ENCODE results near the gene NRG2.

Gene NRG2

DNA sequence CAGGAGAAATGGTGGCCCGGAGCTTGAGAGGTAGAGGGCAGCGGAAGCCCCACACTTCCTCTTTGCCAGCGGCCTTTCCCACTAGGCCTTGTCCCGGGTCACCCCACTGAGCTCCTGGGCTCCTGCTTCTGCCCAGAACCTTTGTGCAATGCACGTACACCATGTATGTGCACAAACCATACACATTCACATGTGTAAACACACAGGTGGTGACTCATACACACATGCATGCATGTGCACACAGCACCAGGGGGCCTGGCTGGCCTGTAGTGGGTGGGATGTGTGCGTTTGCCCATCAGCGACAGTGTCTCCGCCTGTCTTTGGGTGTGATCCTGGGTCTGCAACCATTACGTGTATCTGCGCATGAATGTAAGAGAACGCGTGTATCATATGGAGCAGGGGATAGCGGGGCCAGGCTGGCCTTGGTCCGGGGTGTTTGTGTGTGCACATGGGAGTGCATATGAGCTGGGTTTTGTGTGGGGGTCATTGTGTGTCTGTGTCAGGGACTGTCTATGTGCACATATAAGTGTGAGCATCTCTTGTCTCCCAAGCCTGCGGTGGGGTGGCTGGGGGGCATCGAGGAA, 203.8 kb downstream of the NRG2 start:
- no peak for DNase-seq (ENCODE audit: low read depth)
- H3K4me3 ChIP-seq (ENCODE audit: low read depth, low read length) = no peak overlapping the region
- TF ChIP-seq, protein P1, sequence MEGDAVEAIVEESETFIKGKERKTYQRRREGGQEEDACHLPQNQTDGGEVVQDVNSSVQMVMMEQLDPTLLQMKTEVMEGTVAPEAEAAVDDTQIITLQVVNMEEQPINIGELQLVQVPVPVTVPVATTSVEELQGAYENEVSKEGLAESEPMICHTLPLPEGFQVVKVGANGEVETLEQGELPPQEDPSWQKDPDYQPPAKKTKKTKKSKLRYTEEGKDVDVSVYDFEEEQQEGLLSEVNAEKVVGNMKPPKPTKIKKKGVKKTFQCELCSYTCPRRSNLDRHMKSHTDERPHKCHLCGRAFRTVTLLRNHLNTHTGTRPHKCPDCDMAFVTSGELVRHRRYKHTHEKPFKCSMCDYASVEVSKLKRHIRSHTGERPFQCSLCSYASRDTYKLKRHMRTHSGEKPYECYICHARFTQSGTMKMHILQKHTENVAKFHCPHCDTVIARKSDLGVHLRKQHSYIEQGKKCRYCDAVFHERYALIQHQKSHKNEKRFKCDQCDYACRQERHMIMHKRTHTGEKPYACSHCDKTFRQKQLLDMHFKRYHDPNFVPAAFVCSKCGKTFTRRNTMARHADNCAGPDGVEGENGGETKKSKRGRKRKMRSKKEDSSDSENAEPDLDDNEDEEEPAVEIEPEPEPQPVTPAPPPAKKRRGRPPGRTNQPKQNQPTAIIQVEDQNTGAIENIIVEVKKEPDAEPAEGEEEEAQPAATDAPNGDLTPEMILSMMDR (IDR thresholded peaks at IDR 0.05; ENCODE audit: control insufficient read depth, extremely low read depth, insufficient read depth) = no peak

DNA sequence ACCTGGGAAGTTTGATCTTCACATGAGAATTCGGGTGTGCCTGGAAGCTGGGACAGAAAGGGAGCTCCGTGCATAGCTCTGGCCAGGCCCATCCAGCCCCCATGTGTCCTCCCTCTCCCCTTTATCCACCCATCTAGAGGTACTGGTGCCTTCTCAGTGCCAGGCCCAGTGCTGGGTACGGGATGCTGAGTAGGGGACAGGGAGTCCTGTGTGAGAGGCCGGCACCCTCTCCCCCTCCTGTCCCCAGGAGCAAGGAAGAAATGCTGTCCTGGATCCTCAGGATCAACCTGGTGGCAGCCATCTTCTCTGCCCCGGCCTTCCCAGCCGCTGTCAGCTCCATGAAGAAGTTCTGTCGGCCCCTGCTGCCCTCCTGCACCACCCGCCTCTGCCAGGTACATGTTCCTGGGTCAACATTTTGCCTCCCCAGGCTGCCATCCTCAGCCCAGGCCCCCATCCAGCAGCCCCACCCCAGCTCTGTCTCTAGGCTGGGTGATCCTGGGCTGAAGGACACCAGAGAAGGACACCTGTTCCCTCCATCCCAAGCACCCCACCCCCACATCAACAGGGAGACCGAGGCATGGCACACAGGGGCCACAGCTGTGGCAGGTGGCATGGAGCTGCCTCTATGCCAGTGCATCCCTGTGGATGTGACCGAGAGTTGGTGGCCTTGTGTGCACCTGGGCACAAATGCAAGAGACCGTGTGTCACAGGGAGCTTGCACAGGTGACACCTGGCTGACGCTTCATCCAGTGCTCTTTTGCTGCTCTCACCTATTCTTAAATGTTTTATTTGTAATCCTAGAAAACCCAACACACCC, 204.5 kb downstream of the NRG2 start:
- no peak overlapping the region for H3K4me3 ChIP-seq (ENCODE audit: low read depth, low read length)
- no peak for DNase-seq (ENCODE audit: low read depth)
- TF ChIP-seq, protein P1 (IDR thresholded peaks at IDR 0.05; ENCODE audit: control insufficient read depth, extremely low read depth, insufficient read depth) = no peak

DNA sequence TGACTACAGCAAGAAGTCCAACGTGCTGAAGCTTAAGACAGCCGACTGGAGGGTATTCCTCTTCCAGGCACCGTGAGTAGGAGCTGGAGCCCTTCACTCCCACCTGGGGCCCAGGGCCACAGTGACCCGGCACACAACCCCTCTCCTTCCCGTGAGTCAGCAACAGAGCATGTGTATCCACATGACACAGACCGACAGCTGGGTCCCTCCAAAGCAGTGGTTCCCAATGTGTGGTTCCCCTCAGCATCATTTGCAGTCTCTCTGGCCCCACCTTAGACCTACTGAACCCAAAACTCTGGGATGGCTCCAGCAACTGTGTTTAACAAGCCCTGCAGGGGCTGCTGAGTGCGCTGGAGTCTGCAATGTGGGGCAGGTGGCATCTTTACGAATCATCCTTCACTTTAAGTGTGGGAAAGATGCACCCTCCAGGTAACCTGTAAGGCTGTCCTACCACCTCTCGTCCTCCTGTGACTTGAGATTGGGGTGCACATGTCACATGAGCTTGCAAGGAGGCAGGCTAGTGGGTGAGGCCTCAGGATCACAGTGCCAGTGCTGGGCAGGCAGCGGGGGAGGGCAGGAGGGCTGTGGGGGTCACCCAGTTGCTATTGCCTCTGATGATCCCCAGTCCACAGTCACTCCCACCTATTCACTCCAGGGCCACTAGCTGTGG, 205.3 kb downstream of the NRG2 start:
- no peak overlapping the region for H3K4me3 ChIP-seq (ENCODE audit: low read depth, low read length)
- DNase-seq (ENCODE audit: low read depth) = no peak
- TF ChIP-seq, protein P1 (IDR thresholded peaks at IDR 0.05; ENCODE audit: control insufficient read depth, extremely low read depth, insufficient read depth) = no peak

DNA sequence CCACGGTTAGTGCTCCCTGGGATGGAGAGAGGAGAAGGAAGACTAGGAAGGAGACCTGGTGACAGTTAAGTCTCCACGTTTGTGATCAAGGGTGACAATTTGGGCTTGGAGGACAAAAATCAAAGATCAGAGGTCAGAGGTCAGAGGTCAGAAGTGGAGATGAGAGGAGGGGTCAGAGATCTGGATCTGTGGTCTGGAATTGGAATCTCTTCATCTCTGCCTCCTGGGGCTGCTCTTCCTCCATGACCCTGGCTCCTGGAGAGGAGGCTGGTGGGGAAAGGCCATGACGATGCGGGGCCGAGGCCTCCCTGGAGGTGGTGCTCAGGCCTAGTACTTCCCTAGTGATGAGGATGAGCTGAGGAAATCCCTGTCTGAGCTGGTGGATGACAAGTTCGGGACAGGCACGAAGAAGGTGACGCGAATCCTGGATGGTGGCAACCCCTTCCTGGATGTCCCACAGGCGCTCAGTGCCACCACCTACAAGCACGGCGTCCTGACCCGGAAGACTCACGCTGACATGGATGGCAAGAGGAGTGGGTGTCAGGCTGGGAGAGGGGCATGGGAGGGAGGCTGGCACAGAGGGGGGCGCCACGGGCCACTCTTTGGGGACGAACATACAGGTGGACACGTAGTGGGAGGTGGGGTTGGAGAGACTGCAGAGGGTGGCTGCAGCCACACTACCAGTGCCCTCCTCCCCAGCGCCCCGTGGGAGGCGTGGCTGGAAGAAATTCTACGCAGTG, 206.5 kb downstream of the NRG2 start:
- H3K4me3 ChIP-seq (ENCODE audit: low read depth, low read length) = no peak overlapping the region
- DNase-seq (ENCODE audit: low read depth) = no peak
- TF ChIP-seq, protein P1 (IDR thresholded peaks at IDR 0.05; ENCODE audit: control insufficient read depth, extremely low read depth, insufficient read depth) = no peak

DNA sequence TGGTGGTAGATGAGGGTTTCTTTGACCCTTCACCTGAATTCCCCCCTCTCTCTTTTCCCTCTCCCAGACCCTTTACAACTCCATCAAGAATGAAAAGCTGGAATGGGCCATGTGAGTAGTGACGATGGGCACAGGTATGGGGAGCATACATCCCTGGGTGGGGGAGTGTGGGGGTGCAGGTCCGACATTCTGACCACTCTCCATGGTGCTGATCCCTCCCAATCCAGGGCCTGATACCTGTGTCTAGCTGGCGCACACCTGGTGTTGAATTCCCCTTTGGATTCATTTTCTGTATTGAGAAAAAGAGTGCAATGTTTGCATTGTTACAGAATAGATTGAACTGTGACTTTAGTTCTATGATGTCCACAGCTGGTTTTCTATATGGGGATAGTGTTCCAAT, 207.4 kb downstream of the NRG2 start:
- TF ChIP-seq, protein P1 (IDR thresholded peaks at IDR 0.05; ENCODE audit: control insufficient read depth, extremely low read depth, insufficient read depth) = no peak
- no peak overlapping the region for H3K4me3 ChIP-seq (ENCODE audit: low read depth, low read length)
- DNase-seq (ENCODE audit: low read depth) = no peak

DNA sequence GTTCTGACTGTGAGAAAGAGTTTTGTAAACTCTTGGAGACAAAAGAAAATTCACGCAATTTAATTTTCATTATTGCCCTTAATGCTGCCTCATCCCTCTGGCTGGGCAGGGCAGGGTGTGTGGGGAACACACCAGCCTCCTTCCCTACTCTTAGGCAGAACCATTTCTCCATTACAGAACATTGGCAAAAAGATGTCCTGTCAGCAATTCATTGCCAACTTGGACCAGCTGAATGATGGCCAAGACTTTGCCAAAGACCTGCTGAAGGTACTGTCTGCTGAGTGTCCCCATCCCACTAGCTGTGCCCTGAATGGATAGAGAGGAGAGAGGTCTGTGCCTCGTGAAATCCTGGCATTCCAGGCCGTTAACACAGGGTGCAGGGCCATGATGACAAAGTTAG, 209.6 kb downstream of the NRG2 start:
- no peak overlapping the region for H3K4me3 ChIP-seq (ENCODE audit: low read depth, low read length)
- TF ChIP-seq, protein P1 (IDR thresholded peaks at IDR 0.05; ENCODE audit: control insufficient read depth, extremely low read depth, insufficient read depth) = no peak
- no peak for DNase-seq (ENCODE audit: low read depth)
